Measurements from ENCODE around the gene PLCB1. TPM values are rescaled to one million over a fixed set of nuclear protein-coding genes. Genes with fewer than 3 reads are reported as not detected.

PLCB1 gene
- total and polyA plus RNA-seq, 2 donors (not counting 1 experiment from before 2014, with no cell fraction given), result 13.4 to 23.3 TPM

DNA sequence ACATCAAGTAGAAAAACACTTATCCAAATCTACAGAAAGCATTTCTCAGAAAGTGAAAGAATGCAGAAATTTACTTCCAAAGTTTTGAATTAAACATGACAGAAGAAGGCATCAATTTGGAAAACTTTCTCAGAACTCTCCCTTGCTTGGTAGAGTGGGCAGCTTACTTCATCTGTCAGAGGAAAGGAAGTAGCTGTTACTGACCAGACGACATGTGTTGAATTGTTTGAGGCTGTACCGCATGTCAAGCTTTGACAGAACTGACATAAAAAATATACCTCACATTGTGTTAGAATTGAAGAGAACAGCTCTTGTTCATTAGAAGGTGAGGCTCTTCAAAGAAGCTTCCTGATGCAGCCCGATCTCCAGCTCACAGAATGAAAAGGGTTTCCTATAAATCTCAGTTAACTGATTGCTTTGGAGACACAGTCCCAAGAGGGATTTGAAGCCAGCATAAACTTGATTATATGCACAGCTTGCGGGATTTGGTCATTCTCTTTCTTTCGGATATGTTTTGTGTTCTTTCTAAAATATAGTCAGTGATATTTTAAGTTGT, 190.7 kb downstream of the PLCB1 start:
- Histone ChIP-seq H3K4me3 (replicated peaks in 1 of 4; ENCODE audit: control extremely low read depth in 1 of 4, insufficient read depth in 1 of 4, low read depth in 3 of 4, low read length in 4 of 4) (no peak overlapping the region), H2AFZ (ENCODE audit: low read length) (no peak overlapping the region), H3K4me1 (ENCODE audit: control insufficient read depth, extremely low read depth, insufficient read depth, low read length) (no peaks in the 10 kb centered on the region), H3K9ac (ENCODE audit: insufficient read depth, low read length) (no peak overlapping the region), H3K27me3 (ENCODE audit: control insufficient read depth, insufficient read depth, low read length) (no peaks in the 10 kb centered on the region), H3K9me3 (ENCODE audit: control insufficient read depth, insufficient read depth, low read depth, low read length) (no peaks in the 10 kb centered on the region), H3K4me2 (ENCODE audit: extremely low read depth, insufficient read depth, low read length) (no peak overlapping the region), H3K27ac (ENCODE audit: insufficient read depth, low read length) (no peak overlapping the region), H3K79me2 (ENCODE audit: control insufficient read depth, insufficient read depth, low read length) (no peaks in the 10 kb centered on the region), H4K20me1 (ENCODE audit: control insufficient read depth, extremely low read depth, insufficient read depth, low read length) (no peaks in the 10 kb centered on the region), H3K36me3 (ENCODE audit: control insufficient read depth, insufficient read depth, low read length) (no peaks in the 10 kb centered on the region)
- TF ChIP-seq, protein P1, sequence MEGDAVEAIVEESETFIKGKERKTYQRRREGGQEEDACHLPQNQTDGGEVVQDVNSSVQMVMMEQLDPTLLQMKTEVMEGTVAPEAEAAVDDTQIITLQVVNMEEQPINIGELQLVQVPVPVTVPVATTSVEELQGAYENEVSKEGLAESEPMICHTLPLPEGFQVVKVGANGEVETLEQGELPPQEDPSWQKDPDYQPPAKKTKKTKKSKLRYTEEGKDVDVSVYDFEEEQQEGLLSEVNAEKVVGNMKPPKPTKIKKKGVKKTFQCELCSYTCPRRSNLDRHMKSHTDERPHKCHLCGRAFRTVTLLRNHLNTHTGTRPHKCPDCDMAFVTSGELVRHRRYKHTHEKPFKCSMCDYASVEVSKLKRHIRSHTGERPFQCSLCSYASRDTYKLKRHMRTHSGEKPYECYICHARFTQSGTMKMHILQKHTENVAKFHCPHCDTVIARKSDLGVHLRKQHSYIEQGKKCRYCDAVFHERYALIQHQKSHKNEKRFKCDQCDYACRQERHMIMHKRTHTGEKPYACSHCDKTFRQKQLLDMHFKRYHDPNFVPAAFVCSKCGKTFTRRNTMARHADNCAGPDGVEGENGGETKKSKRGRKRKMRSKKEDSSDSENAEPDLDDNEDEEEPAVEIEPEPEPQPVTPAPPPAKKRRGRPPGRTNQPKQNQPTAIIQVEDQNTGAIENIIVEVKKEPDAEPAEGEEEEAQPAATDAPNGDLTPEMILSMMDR (conservative IDR thresholded peaks at IDR 0.05 in 1 of 2, IDR thresholded peaks at IDR 0.05 in 1 of 2; ENCODE audit: low read depth in 1 of 2, low read length in 2 of 2), result no peak
- no peak for TF ChIP-seq EZH2 (IDR thresholded peaks at IDR 0.05; ENCODE audit: low read length, missing control alignments)
- no peak for DNase-seq (ENCODE audit: low read depth in 2 of 2)

DNA sequence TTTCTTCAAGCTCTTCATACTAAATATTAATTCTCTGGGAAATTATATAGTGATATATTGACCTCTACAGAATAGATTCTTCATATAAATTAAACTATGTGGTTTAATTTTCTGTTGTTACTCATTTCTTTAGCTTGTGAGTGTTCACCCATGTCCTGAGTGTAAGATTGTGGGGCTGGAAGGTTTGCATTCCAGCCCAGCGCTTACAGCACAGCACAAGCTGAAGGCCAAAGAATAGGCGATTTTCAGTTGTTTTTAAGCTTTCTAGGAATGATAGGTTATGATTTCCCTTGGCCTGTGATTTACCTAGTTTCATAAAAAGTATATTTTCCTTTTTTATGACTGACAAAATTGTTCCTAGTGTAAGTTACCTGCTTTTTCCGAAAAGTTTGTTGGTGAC, 194.1 kb downstream of the PLCB1 start:
- TF ChIP-seq EZH2 (IDR thresholded peaks at IDR 0.05; ENCODE audit: low read length, missing control alignments), result no peak
- TF ChIP-seq, protein P1 (conservative IDR thresholded peaks at IDR 0.05 in 1 of 2, IDR thresholded peaks at IDR 0.05 in 1 of 2; ENCODE audit: low read depth in 1 of 2, low read length in 2 of 2), result no peak

DNA sequence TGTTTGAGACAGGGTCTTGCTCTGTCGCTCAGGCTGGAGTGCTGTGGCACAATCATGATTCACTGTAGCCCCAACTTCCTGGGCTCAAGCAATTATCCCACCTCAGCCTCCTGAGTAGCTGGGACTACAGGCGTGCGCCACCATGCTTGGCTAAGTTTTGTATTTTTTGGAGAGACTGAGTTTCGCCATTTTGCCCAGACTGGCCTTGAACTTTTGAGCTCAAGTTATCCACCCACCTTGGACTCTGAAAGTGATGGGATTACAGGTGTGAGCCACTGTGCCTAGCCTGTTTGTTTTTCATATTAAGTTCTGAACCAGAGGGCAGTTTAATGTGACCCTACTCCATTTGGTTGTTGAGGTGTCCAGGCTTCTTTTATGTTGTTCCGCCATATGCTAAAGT, 194.8 kb downstream of the PLCB1 start:
- Histone ChIP-seq H3K27me3 (ENCODE audit: control insufficient read depth, insufficient read depth, low read length) (no peaks in the 10 kb centered on the region), H3K36me3 (ENCODE audit: control insufficient read depth, insufficient read depth, low read length) (no peaks in the 10 kb centered on the region), H2AFZ (ENCODE audit: low read length) (no peak overlapping the region), H3K4me1 (ENCODE audit: control insufficient read depth, extremely low read depth, insufficient read depth, low read length) (peaks cover 2% of the 10 kb centered on the region), H3K4me2 (ENCODE audit: extremely low read depth, insufficient read depth, low read length) (no peak overlapping the region), H3K9me3 (ENCODE audit: control insufficient read depth, insufficient read depth, low read depth, low read length) (no peaks in the 10 kb centered on the region), H3K27ac (ENCODE audit: insufficient read depth, low read length) (no peak overlapping the region), H4K20me1 (ENCODE audit: control insufficient read depth, extremely low read depth, insufficient read depth, low read length) (no peaks in the 10 kb centered on the region), H3K4me3 (replicated peaks in 1 of 4; ENCODE audit: control extremely low read depth in 1 of 4, insufficient read depth in 1 of 4, low read depth in 3 of 4, low read length in 4 of 4) (no peak overlapping the region), H3K9ac (ENCODE audit: insufficient read depth, low read length) (no peak overlapping the region), H3K79me2 (ENCODE audit: control insufficient read depth, insufficient read depth, low read length) (no peaks in the 10 kb centered on the region)
- TF ChIP-seq EZH2 (IDR thresholded peaks at IDR 0.05; ENCODE audit: low read length, missing control alignments), result no peak
- TF ChIP-seq, protein P1 (conservative IDR thresholded peaks at IDR 0.05 in 1 of 2, IDR thresholded peaks at IDR 0.05 in 1 of 2; ENCODE audit: low read depth in 1 of 2, low read length in 2 of 2), result no peak
- no peak for DNase-seq (ENCODE audit: low read depth in 2 of 2)

More for the DNA sequence above, 194.1 kb downstream of the PLCB1 start:
- no peaks in the 10 kb centered on the region for H3K36me3 ChIP-seq (ENCODE audit: control insufficient read depth, insufficient read depth, low read length)
- no peaks in the 10 kb centered on the region for H3K79me2 ChIP-seq (ENCODE audit: control insufficient read depth, insufficient read depth, low read length)
- no peaks in the 10 kb centered on the region for H4K20me1 ChIP-seq (ENCODE audit: control insufficient read depth, extremely low read depth, insufficient read depth, low read length)
- no peaks in the 10 kb centered on the region for H3K9me3 ChIP-seq (ENCODE audit: control insufficient read depth, insufficient read depth, low read depth, low read length)
- DNase-seq (ENCODE audit: low read depth in 2 of 2), result no peak
- no peak overlapping the region for H3K4me3 ChIP-seq (replicated peaks in 1 of 4; ENCODE audit: control extremely low read depth in 1 of 4, insufficient read depth in 1 of 4, low read depth in 3 of 4, low read length in 4 of 4)
- no peaks in the 10 kb centered on the region for H3K27me3 ChIP-seq (ENCODE audit: control insufficient read depth, insufficient read depth, low read length)
- no peak overlapping the region for H2AFZ ChIP-seq (ENCODE audit: low read length)
- H3K9ac ChIP-seq (ENCODE audit: insufficient read depth, low read length), result no peak overlapping the region
- no peaks in the 10 kb centered on the region for H3K4me1 ChIP-seq (ENCODE audit: control insufficient read depth, extremely low read depth, insufficient read depth, low read length)
- H3K4me2 ChIP-seq (ENCODE audit: extremely low read depth, insufficient read depth, low read length), result no peak overlapping the region
- no peak overlapping the region for H3K27ac ChIP-seq (ENCODE audit: insufficient read depth, low read length)
